H1 (cell line): ENCODE measurements around the gene LY6G6C. TPM values are rescaled to one million over a fixed set of nuclear protein-coding genes. Genes with fewer than 3 reads are reported as not detected.

ENCODE experiments used
- CTCF ChIA-PET: fragments of 300-600 bp; sonication (Branson Sonifier 250); formaldehyde crosslinking; loops from one replicate; lab custom pipeline; 2021; ENCODE audit not compliant: partially characterized antibody; lab: Charles Lee
- POLR2A ChIA-PET: fragments of 300-600 bp; sonication (Branson Sonifier 250); formaldehyde crosslinking; loops from one replicate; lab custom pipeline; 2021; ENCODE audit warnings: inconsistent platforms; ENCODE audit not compliant: partially characterized antibody; lab: Charles Lee
- DNase-seq, 2 experiments: peaks; one replicate each; pipeline versions ENCODE4 v3.0.0 to v3.0.0-alpha.2; 2010 to 2022; ENCODE audit warnings: low spot score in 2 of 2, low read depth in 1 of 2, mixed read lengths in 1 of 2
- FAIRE-seq: peaks from 2 replicates; lab custom pipeline; 2011; peaks lifted over from hg19 to GRCh38; lab: Jason Lieb, UNC
- H2AFZ ChIP-seq: 2 replicates; pipeline ENCODE4 v1.8.1; 2012; ENCODE audit warnings: low read length, inconsistent platforms
- H2AK5ac ChIP-seq: 2 replicates; pipeline ENCODE4 v1.6.1; 2013; ENCODE audit warnings: low read depth, low read length
- H2BK120ac ChIP-seq: replicated peaks from 2 replicates; pipeline ENCODE3; 2013; ENCODE audit warnings: low read depth, low read length, inconsistent platforms
- H2BK12ac ChIP-seq: 2 replicates; pipeline ENCODE4 v1.6.1; 2013; ENCODE audit warnings: low read depth, low read length
- H2BK15ac ChIP-seq: 2 replicates; pipeline ENCODE4 v1.6.1; 2013; ENCODE audit warnings: low read length
- H2BK20ac ChIP-seq: 2 replicates; pipeline ENCODE4 v1.6.1; 2013; ENCODE audit warnings: low read length
- H2BK5ac ChIP-seq: 2 replicates; pipeline ENCODE4 v1.6.1; 2013; ENCODE audit warnings: low read depth, low read length
- H3K14ac ChIP-seq: 2 replicates; pipeline ENCODE4 v1.6.1; 2013; ENCODE audit warnings: inconsistent platforms; ENCODE audit not compliant: insufficient read length
- H3K18ac ChIP-seq: 2 replicates; pipeline ENCODE4 v1.6.1; 2013; ENCODE audit warnings: low read length; ENCODE audit errors: extremely low read depth
- H3K23ac ChIP-seq: 2 replicates; pipeline ENCODE4 v1.6.1; 2013; ENCODE audit warnings: inconsistent platforms; ENCODE audit not compliant: insufficient read length
- H3K23me2 ChIP-seq: 2 replicates; pipeline ENCODE4 v1.6.1; 2013; ENCODE audit warnings: low read depth, low read length
- H3K27ac ChIP-seq: 2 replicates; pipeline ENCODE4 v1.6.1; 2011; ENCODE audit warnings: low read depth, low read length, inconsistent platforms
- H3K27me3 ChIP-seq, 4 experiments: replicated peaks in 1 of 4; 1 replicate in 1 of 4; 2 replicates in 3 of 4; pipeline versions ENCODE4 v1.6.1 to v1.8.1; 2011 to 2013; ENCODE audit warnings: low read length in 3 of 4, mild to moderate bottlenecking in 3 of 4, inconsistent platforms in 2 of 4, mixed read lengths in 2 of 4, moderate library complexity in 1 of 4; ENCODE audit not compliant: control insufficient read depth in 3 of 4, insufficient read depth in 3 of 4; ENCODE audit errors: extremely low read depth in 1 of 4
- H3K36me3 ChIP-seq, 4 experiments: 2 replicates each; pipeline versions ENCODE4 v1.6.1 to v1.8.1; 2011 to 2013; ENCODE audit warnings: mild to moderate bottlenecking in 4 of 4, low read length in 3 of 4, moderate library complexity in 2 of 4, control low read depth in 1 of 4, inconsistent platforms in 1 of 4; ENCODE audit not compliant: insufficient read depth in 4 of 4, control insufficient read depth in 2 of 4
- H3K4ac ChIP-seq: replicated peaks from 2 replicates; pipeline ENCODE3; 2013; ENCODE audit warnings: low read length, low read depth, mixed read lengths, inconsistent platforms; ENCODE audit not compliant: insufficient read length
- H3K4me1 ChIP-seq, 4 experiments: replicated peaks in 1 of 4; 1 replicate in 1 of 4; 2 replicates in 3 of 4; pipeline versions ENCODE4 v1.6.1 to v1.8.1; 2011 to 2013; ENCODE audit warnings: low read length in 3 of 4, inconsistent platforms in 2 of 4, mixed read lengths in 1 of 4; ENCODE audit not compliant: insufficient read depth in 4 of 4, control insufficient read depth in 3 of 4
- H3K4me2 ChIP-seq, 2 experiments: 2 replicates each; pipeline versions ENCODE4 v1.6.1 to v1.8.1; 2011 to 2013; ENCODE audit warnings: low read depth in 2 of 2, low read length in 2 of 2, control low read depth in 1 of 2, inconsistent platforms in 1 of 2, mild to moderate bottlenecking in 1 of 2; ENCODE audit not compliant: insufficient read depth in 1 of 2
- H3K4me3 ChIP-seq, 4 experiments: fragments of 200-600, 300-600 bp in 1 of 4; sonication (generic), shearing (Covaris generic), sonication (Bioruptor Twin) in 1 of 4; 2 replicates each; pipeline versions ENCODE4 v1.5.1 to v1.8.1; 2011 to 2016; ENCODE audit warnings: low read length in 4 of 4, low read depth in 3 of 4, control low read depth in 2 of 4, inconsistent platforms in 2 of 4, mild to moderate bottlenecking in 2 of 4, mixed read lengths in 1 of 4, moderate library complexity in 1 of 4; ENCODE audit not compliant: insufficient read depth in 2 of 4; ENCODE audit errors: extremely low read depth in 1 of 4
- H3K56ac ChIP-seq: replicated peaks from 2 replicates; pipeline ENCODE3; 2013; ENCODE audit warnings: low read depth, mild to moderate bottlenecking, mixed read lengths, low read length, inconsistent platforms; ENCODE audit not compliant: insufficient read length
- H3K79me1 ChIP-seq: 2 replicates; pipeline ENCODE4 v1.6.1; 2013; ENCODE audit warnings: low read depth, low read length, control low read depth
- H3K79me2 ChIP-seq, 2 experiments: 2 replicates each; pipeline versions ENCODE4 v1.6.1 to v1.8.1; 2012 to 2013; ENCODE audit warnings: low read length in 2 of 2, mild to moderate bottlenecking in 2 of 2, inconsistent platforms in 1 of 2; ENCODE audit not compliant: insufficient read depth in 2 of 2, control insufficient read depth in 1 of 2
- H3K9ac ChIP-seq, 4 experiments: replicated peaks in 1 of 4; 1 replicate in 1 of 4; 2 replicates in 3 of 4; pipeline versions ENCODE4 v1.6.1 to v1.8.1; 2011 to 2013; ENCODE audit warnings: low read depth in 3 of 4, low read length in 3 of 4, control low read depth in 2 of 4, mild to moderate bottlenecking in 2 of 4, moderate library complexity in 2 of 4, inconsistent platforms in 1 of 4; ENCODE audit errors: extremely low read depth in 1 of 4
- H3K9me3 ChIP-seq, 2 experiments: 2 replicates each; pipeline versions ENCODE4 v1.6.1 to v1.8.1; 2012 to 2013; ENCODE audit warnings: mild to moderate bottlenecking in 2 of 2, moderate library complexity in 2 of 2, control low read depth in 1 of 2, inconsistent platforms in 1 of 2, low read depth in 1 of 2, low read length in 1 of 2, mixed read lengths in 1 of 2; ENCODE audit not compliant: insufficient read depth in 2 of 2
- H4K20me1 ChIP-seq, 2 experiments: replicated peaks in 1 of 2; 2 replicates each; pipeline versions ENCODE3 to v1.8.1; 2011 to 2013; ENCODE audit warnings: inconsistent platforms in 2 of 2, low read length in 2 of 2, mild to moderate bottlenecking in 1 of 2; ENCODE audit not compliant: insufficient read depth in 2 of 2, control insufficient read depth in 1 of 2
- H4K5ac ChIP-seq: 2 replicates; pipeline ENCODE4 v1.6.1; 2013; ENCODE audit warnings: low read length, low read depth, mixed read lengths, inconsistent platforms; ENCODE audit not compliant: insufficient read length
- H4K8ac ChIP-seq: 2 replicates; pipeline ENCODE4 v1.8.0; 2013; ENCODE audit warnings: mild to moderate bottlenecking, moderate library complexity, low read length, inconsistent platforms; ENCODE audit not compliant: insufficient read depth; ENCODE audit errors: extremely low read depth
- H4K91ac ChIP-seq: replicated peaks from 2 replicates; pipeline ENCODE3; 2013; ENCODE audit warnings: low read length, mixed read lengths, inconsistent platforms; ENCODE audit not compliant: insufficient read length
- BRCA1 ChIP-seq: IDR thresholded peaks from 2 replicates; pipeline ENCODE4 v1.6.1; 2012; ENCODE audit warnings: low read depth, low read length, improper control_type of control experiment
- CTCF ChIP-seq, 3 experiments: IDR thresholded peaks; 1 replicate in 2 of 3; 2 replicates in 1 of 3; pipeline versions ENCODE4 v1.5.1 to v1.6.1; 2011; ENCODE audit warnings: low read length in 3 of 3, mild to moderate bottlenecking in 3 of 3, inconsistent platforms in 2 of 3, low read depth in 1 of 3, moderate library complexity in 1 of 3; ENCODE audit not compliant: insufficient read depth in 1 of 3; ENCODE audit errors: control extremely low read depth in 1 of 3
- FOSL1 ChIP-seq: IDR thresholded peaks from 2 replicates; pipeline ENCODE4 v1.6.1; 2011; ENCODE audit warnings: mild to moderate bottlenecking, low read depth, low read length, moderate library complexity; ENCODE audit not compliant: insufficient read depth
- GABPA ChIP-seq: IDR thresholded peaks from 2 replicates; pipeline ENCODE4 v1.6.1; 2011; ENCODE audit warnings: mild to moderate bottlenecking, low read length, moderate library complexity, borderline replicate concordance; ENCODE audit not compliant: insufficient read depth
- KDM1A ChIP-seq: fragments of 200-600, 300-600 bp; sonication (generic); IDR thresholded peaks from 2 replicates; pipeline ENCODE4 v1.7.1; 2016; ENCODE audit warnings: mild to moderate bottlenecking, low read length, borderline replicate concordance
- SIN3A ChIP-seq, 2 experiments: IDR thresholded peaks in 1 of 2; conservative IDR thresholded peaks in 1 of 2; 2 replicates each; pipeline ENCODE4 v1.6.1; 2011 to 2012; ENCODE audit warnings: low read length in 2 of 2, improper control_type of control experiment in 1 of 2, low read depth in 1 of 2, mild to moderate bottlenecking in 1 of 2
- YY1 ChIP-seq: IDR thresholded peaks from 2 replicates; pipeline ENCODE4 v1.6.1; 2011; ENCODE audit warnings: low read depth, mild to moderate bottlenecking, low read length
- WGBS, 2 experiments: shearing (Covaris generic) in 1 of 2; methylation state at CpG; one replicate each; pipeline versions ENCODE4 v1.1.6 to v1.1.7; 2013 to 2015; ENCODE audit warnings: low lambda C conversion rate in 2 of 2, mixed read lengths in 2 of 2, inconsistent platforms in 1 of 2, low coverage in 1 of 2, missing lambda C conversion rate in 1 of 2; ENCODE audit not compliant: insufficient replicate concordance in 2 of 2, insufficient coverage in 1 of 2, insufficient read length in 1 of 2; ENCODE audit errors: extremely low coverage in 1 of 2, missing lambda C conversion rate in 1 of 2; 5-methylcytosine and 5-hydroxymethylcytosine counted together
- polyA plus RNA-seq, 7 experiments: library from polyadenylated mRNA; depleted of rRNA in 3 of 7; stranded (reverse) in 5 of 7; unstranded in 2 of 7; fragments of >200 nt in 5 of 7; fragments of 200-250 nt in 2 of 7; gene quantifications; 1 replicate in 5 of 7; 2 replicates in 1 of 7; 4 replicates in 1 of 7; pipeline versions ENCODE4 v1.2.1 to v1.2.3, GENCODE V29; 2011 to 2013; ENCODE audit warnings: missing spikeins in 2 of 7, mixed read lengths in 2 of 7
- total RNA-seq: library from RNA; stranded (reverse); fragmentation: NEBNext Ultra II Directional; extraction: Animal tissue kit (Norgen Biotek cat#: 25700); gene quantifications from 2 replicates; pipeline ENCODE4 v1.2.1, GENCODE V29; 2021

Gene LY6G6C
- total and polyA plus RNA-seq, 2 of the 8 experiments (the other 6 are each of a cell fraction or from before 2014, with no cell fraction given): 0.23 TPM; not detected in 1

- 71% methylated on average over 12 of the region's 12 CpGs; no CpG with 5 or more reads in 1 of the 2 experiments for WGBS, 2 experiments
- Histone ChIP-seq H2AFZ (no peak overlapping the region), H2BK5ac (no peak overlapping the region), H3K9ac (no peak overlapping the region), H3K79me2 (no peaks in the 10 kb centered on the region), H3K4ac (no peak overlapping the region), H3K18ac (no peak overlapping the region), H4K5ac (no peak overlapping the region), H3K4me3 (no peak overlapping the region), H2BK120ac (no peak overlapping the region), H4K20me1 (no peaks in the 10 kb centered on the region), H3K23me2 (0 out of 2 replicates have a peak, but pooled peaks cover 3% of the 10 kb centered on the region), H2BK15ac (0 out of 2 replicates have a peak overlapping the region, but pooled peaks have one; percentile 12), H3K79me1 (no peaks in the 10 kb centered on the region), H2BK20ac (no peak overlapping the region), H3K14ac (no peak overlapping the region), H3K23ac (no peak overlapping the region), H3K27me3 (no peaks in the 10 kb centered on the region), H3K4me1 (peaks cover 0 to 5% (median under 1%) of the 10 kb centered on the region in 4 experiments; a peak in 4 of 7 replicates), H3K27ac (no peak overlapping the region), H3K36me3 (no peaks in the 10 kb centered on the region), H3K56ac (no peak overlapping the region), H4K8ac (no peak overlapping the region), H4K91ac (no peak overlapping the region), H3K4me2 (no peak overlapping the region), H2BK12ac (no peak overlapping the region; the same call in 1 of the 2 replicates), H2AK5ac (no peak overlapping the region), H3K9me3 (no peaks in the 10 kb centered on the region)
- CTCF ChIA-PET: interaction anchor here (0.6 to 14.4 kb wide), 50 partner anchors 11 to 1165 kb away, joined by 3 to 228 read pairs (median 5); partner anchors contain the start of genes DDAH2, HSPA1B, LY6G5C and LY6G6F
- peak; percentile 63 to 96 for DNase-seq
- POLR2A ChIA-PET: interaction anchor here (0.6 to 2.8 kb wide), 18 partner anchors 8 to 190 kb away, joined by 3 to 10 read pairs (median 4); partner anchors contain the start of genes GPANK1, HSPA1A, HSPA1L and MSH5
- no peak for FAIRE-seq
- TF ChIP-seq GABPA (no peak), CTCF (IDR thresholded peaks at IDR 0.05; ENCODE audit: control extremely low read depth in 1 of 3, insufficient read depth in 1 of 3, low read depth in 1 of 3, low read length in 3 of 3) (peak in 2 of 3 experiments; percentile 85 to 95; a peak in 3 of 4 replicates), KDM1A (peak; percentile 63; the same call in 1 of the 2 replicates), YY1 (0 out of 2 replicates have a peak, but pooled peaks have one; percentile 45), BRCA1 (no peak), FOSL1 (0 out of 2 replicates have a peak, but pooled peaks have one; percentile 11), SIN3A (conservative IDR thresholded peaks at IDR 0.05 in 1 of 2, IDR thresholded peaks at IDR 0.05 in 1 of 2; ENCODE audit: low read depth in 1 of 2, low read length in 2 of 2) (peak; percentile 53 to 80; a peak in 2 of 4 replicates)
Observed at GRCh38 chr6:31769684-31770371, 48.3 kb upstream of the LY6G6C start.
